Renal cortex interstitium (tissue), 15 donors: ENCODE measurements around the gene BTBD2. TPM values are rescaled to one million over a fixed set of nuclear protein-coding genes. Genes with fewer than 3 reads are reported as not detected.

ENCODE experiments used
- DNase-seq, 11 donors: peaks; one replicate each; pipeline ENCODE4 v3.0.0-alpha.2; 2013; ENCODE audit warnings: low read depth in 9 of 11, low spot score in 4 of 11; ENCODE audit errors: extremely low read depth in 1 of 11
- long read RNA-seq, 16 experiments: transcript quantifications; one replicate each; lab custom pipeline, GENCODE V29; 2026
- polyA plus RNA-seq, 3 donors: library from polyadenylated mRNA; unstranded; fragments of 120-200 nt; gene quantifications; one replicate each; pipeline ENCODE4 v1.2.1, GENCODE V29; 2013; ENCODE audit not compliant: insufficient read length in 3 of 3

The BTBD2 gene
- polyA plus RNA-seq = 100 to 1,000 TPM in 2 of 3 donors, 10 to 100 TPM in 1; 87.0 to 117 (median 105) TPM
- long read RNA-seq, donor 1, transcript BTBD2-201 (9 exons, 2,649 nt) = major isoform, 17 of 24 reads
- long read RNA-seq, donor 1, partial matches to known transcripts = 6 of 24 reads
- long read RNA-seq, donor 1, other reads (novel, unspliced or antisense) = 0 of 24 reads
- long read RNA-seq, donor 2, transcript BTBD2-201 (9 exons, 2,649 nt) = major isoform, 11 of 30 reads
- long read RNA-seq, donor 2, partial matches to known transcripts = 16 of 30 reads
- long read RNA-seq, donor 2, other reads (novel, unspliced or antisense) = 0 of 30 reads
- long read RNA-seq, donor 3, transcript BTBD2-201 (9 exons, 2,649 nt) = major isoform, 24 of 29 reads
- long read RNA-seq, donor 3, partial matches to known transcripts = 0 of 29 reads
- long read RNA-seq, donor 3, other reads (novel, unspliced or antisense) = 0 of 29 reads
- long read RNA-seq, donor 4, transcript BTBD2-201 (9 exons, 2,649 nt) = major isoform, 12 of 20 reads
- long read RNA-seq, donor 4, transcript BTBD2-211 (1 exons, 951 nt) = minor isoform, 7 of 20 reads
- long read RNA-seq, donor 4, partial matches to known transcripts = 0 of 20 reads
- long read RNA-seq, donor 4, other reads (novel, unspliced or antisense) = 0 of 20 reads
- long read RNA-seq, donor 5 = 0 reads
- long read RNA-seq, donor 6, transcript BTBD2-211 (1 exons, 951 nt) = minor isoform, 13 of 78 reads
- long read RNA-seq, donor 6, transcript BTBD2-201 (9 exons, 2,649 nt) = major isoform, 19 of 78 reads
- long read RNA-seq, donor 6, partial matches to known transcripts = 44 of 78 reads
- long read RNA-seq, donor 6, other reads (novel, unspliced or antisense) = 0 of 78 reads
- long read RNA-seq, donor 7, transcript BTBD2-211 (1 exons, 951 nt) = minor isoform, 5 of 54 reads
- long read RNA-seq, donor 7, transcript BTBD2-201 (9 exons, 2,649 nt) = major isoform, 18 of 54 reads
- long read RNA-seq, donor 7, partial matches to known transcripts = 30 of 54 reads
- long read RNA-seq, donor 7, other reads (novel, unspliced or antisense) = 0 of 54 reads
- long read RNA-seq, donor 8 = 0 reads
- long read RNA-seq, donor 9, transcript BTBD2-201 (9 exons, 2,649 nt) = major isoform, 20 of 25 reads
- long read RNA-seq, donor 9, partial matches to known transcripts = 0 of 25 reads
- long read RNA-seq, donor 9, other reads (novel, unspliced or antisense) = 0 of 25 reads
- long read RNA-seq, donor 10, transcript BTBD2-201 (9 exons, 2,649 nt) = major isoform, 18 of 41 reads
- long read RNA-seq, donor 10, partial matches to known transcripts = 19 of 41 reads
- long read RNA-seq, donor 10, other reads (novel, unspliced or antisense) = 0 of 41 reads
- long read RNA-seq, donor 11, transcript BTBD2-201 (9 exons, 2,649 nt) = major isoform, 24 of 30 reads
- long read RNA-seq, donor 11, partial matches to known transcripts = 0 of 30 reads
- long read RNA-seq, donor 11, other reads (novel, unspliced or antisense) = 0 of 30 reads
- long read RNA-seq, donor 12, transcript BTBD2-211 (1 exons, 951 nt) = major isoform, 5 of 20 reads
- long read RNA-seq, donor 12, partial matches to known transcripts = 11 of 20 reads
- long read RNA-seq, donor 12, other reads (novel, unspliced or antisense) = 0 of 20 reads
- long read RNA-seq, donor 13 = 0 reads
- long read RNA-seq, donor 14, transcript BTBD2-201 (9 exons, 2,649 nt) = major isoform, 21 of 37 reads
- long read RNA-seq, donor 14, partial matches to known transcripts = 8 of 37 reads
- long read RNA-seq, donor 14, other reads (novel, unspliced or antisense) = 0 of 37 reads
- long read RNA-seq, donor 15, transcript BTBD2-201 (9 exons, 2,649 nt) = major isoform, 11 of 12 reads
- long read RNA-seq, donor 15, partial matches to known transcripts = 0 of 12 reads
- long read RNA-seq, donor 15, other reads (novel, unspliced or antisense) = 0 of 12 reads
- long read RNA-seq, donor 16, transcript BTBD2-201 (9 exons, 2,649 nt) = major isoform, 72 of 82 reads
- long read RNA-seq, donor 16, transcript BTBD2-211 (1 exons, 951 nt) = minor isoform, 8 of 82 reads
- long read RNA-seq, donor 16, partial matches to known transcripts = 0 of 82 reads
- long read RNA-seq, donor 16, other reads (novel, unspliced or antisense) = 0 of 82 reads

- DNase-seq = peak in 9 of 11 donors; percentile 47 to 70 (median 60)
Measured at GRCh38 chr19:2015608-2015950, at the start of gene BTBD2. BTBD2 (minus strand) TSS chr19:2015714; CDS start chr19:2015703, 11 bp downstream.

- no peak for DNase-seq
Measured at GRCh38 chr19:2064788-2065524, 49.4 kb upstream of the BTBD2 start.

- DNase-seq = no peak
Measured at GRCh38 chr19:2064395-2064787, 48.9 kb upstream of the BTBD2 start.

GRCh38 chr19:2063824-2064223, 48.3 kb upstream of the BTBD2 start:
- no peak for DNase-seq

GRCh38 chr19:2062770-2063169, 47.3 kb upstream of the BTBD2 start:
- DNase-seq = no peak

- DNase-seq = no peak
Measured at GRCh38 chr19:2062389-2062729, 46.8 kb upstream of the BTBD2 start.

GRCh38 chr19:2061495-2062388, 46.2 kb upstream of the BTBD2 start:
- DNase-seq = peak; percentile 91 to 99 (median 96)

- peak in 2 of 11 donors; percentile 59 to 60 for DNase-seq
Measured at GRCh38 chr19:2060884-2061494, 45.5 kb upstream of the BTBD2 start.

- no peak for DNase-seq
Measured at GRCh38 chr19:2059422-2060201, 44.1 kb upstream of the BTBD2 start.

- no peak for DNase-seq
Measured at GRCh38 chr19:2058570-2059421, 43.3 kb upstream of the BTBD2 start.

GRCh38 chr19:2057484-2058469, 42.3 kb upstream of the BTBD2 start:
- no peak for DNase-seq

GRCh38 chr19:2056837-2057192, 41.3 kb upstream of the BTBD2 start:
- DNase-seq = no peak
